ENCODE results near the gene DTX3. TPM values are rescaled to one million over a fixed set of nuclear protein-coding genes. Genes with fewer than 3 reads are reported as not detected.
"Not testable (repeated sequence)": the region's sequence is repeated elsewhere in the genome, so short reads cannot be mapped to it uniquely, and the experiment has no call there.

The DTX3 gene
- total RNA-seq, 1 experiment from 2014 or later = 23.1 TPM

- no peak for TF ChIP-seq CTCF (IDR thresholded peaks at IDR 0.05; ENCODE audit: unreplicated experiment)
- Mint-ChIP-seq H3K36me3 (ENCODE audit: insufficient read depth, unreplicated experiment) (no peaks in the 10 kb centered on the region), H3K4me3 (ENCODE audit: low read depth, unreplicated experiment) (no peak overlapping the region), H3K9me3 (ENCODE audit: low read depth, unreplicated experiment) (no peaks in the 10 kb centered on the region), H3K4me1 (ENCODE audit: low read depth, unreplicated experiment) (no peaks in the 10 kb centered on the region), H3K27ac (ENCODE audit: unreplicated experiment) (no peak overlapping the region), H3K27me3 (ENCODE audit: unreplicated experiment) (peaks cover 43% of the 10 kb centered on the region)
- CTCF ChIA-PET = no interaction called here
- intact Hi-C loops (cut with micrococcal nuclease; ENCODE audit: unreplicated experiment) = no loop called here
- DNase-seq = no peak
- no TSS peak for BruUV-seq (replicated peaks)
Measured at GRCh38 chr12:57640175-57641042, 35.8 kb downstream of the DTX3 start.

- CTCF ChIA-PET = no interaction called here
- intact Hi-C loops (cut with micrococcal nuclease; ENCODE audit: unreplicated experiment) = no loop called here
- no peak for TF ChIP-seq CTCF (IDR thresholded peaks at IDR 0.05; ENCODE audit: unreplicated experiment)
- H3K27me3 Mint-ChIP-seq (ENCODE audit: unreplicated experiment) = peaks cover 43% of the 10 kb centered on the region
- DNase-seq = no peak
- H3K9me3 Mint-ChIP-seq (ENCODE audit: low read depth, unreplicated experiment) = no peaks in the 10 kb centered on the region
- H3K27ac Mint-ChIP-seq (ENCODE audit: unreplicated experiment) = no peak overlapping the region
- no TSS peak for BruUV-seq (replicated peaks)
- no peaks in the 10 kb centered on the region for H3K4me1 Mint-ChIP-seq (ENCODE audit: low read depth, unreplicated experiment)
- no peak overlapping the region for H3K4me3 Mint-ChIP-seq (ENCODE audit: low read depth, unreplicated experiment)
- no peaks in the 10 kb centered on the region for H3K36me3 Mint-ChIP-seq (ENCODE audit: insufficient read depth, unreplicated experiment)
Measured at GRCh38 chr12:57641699-57642442, 37.2 kb downstream of the DTX3 start.

GRCh38 chr12:57645990-57646658 lies 41.5 kb downstream of the DTX3 start:
- DNase-seq; H3K27ac Mint-ChIP-seq (ENCODE audit: unreplicated experiment); H3K4me3 Mint-ChIP-seq (ENCODE audit: low read depth, unreplicated experiment); H3K4me1 Mint-ChIP-seq (ENCODE audit: low read depth, unreplicated experiment); H3K9me3 Mint-ChIP-seq (ENCODE audit: low read depth, unreplicated experiment); BruUV-seq (replicated peaks); CTCF ChIA-PET; intact Hi-C loops (cut with micrococcal nuclease; ENCODE audit: unreplicated experiment); H3K36me3 Mint-ChIP-seq (ENCODE audit: insufficient read depth, unreplicated experiment): not testable (repeated sequence)
- peaks cover 13% of the 10 kb centered on the region for H3K27me3 Mint-ChIP-seq (ENCODE audit: unreplicated experiment)

GRCh38 chr12:57646659-57647049 lies 42.0 kb downstream of the DTX3 start:
- H3K27me3 Mint-ChIP-seq (ENCODE audit: unreplicated experiment); H3K4me1 Mint-ChIP-seq (ENCODE audit: low read depth, unreplicated experiment); H3K4me3 Mint-ChIP-seq (ENCODE audit: low read depth, unreplicated experiment); intact Hi-C loops (cut with micrococcal nuclease; ENCODE audit: unreplicated experiment); H3K36me3 Mint-ChIP-seq (ENCODE audit: insufficient read depth, unreplicated experiment); BruUV-seq (replicated peaks); H3K9me3 Mint-ChIP-seq (ENCODE audit: low read depth, unreplicated experiment); H3K27ac Mint-ChIP-seq (ENCODE audit: unreplicated experiment); CTCF ChIA-PET; DNase-seq: not testable (repeated sequence)

GRCh38 chr12:57654042-57654441 lies 49.4 kb downstream of the DTX3 start:
- H3K4me1 Mint-ChIP-seq (ENCODE audit: low read depth, unreplicated experiment) = no peaks in the 10 kb centered on the region
- H3K27ac Mint-ChIP-seq (ENCODE audit: unreplicated experiment) = no peak overlapping the region
- H3K27me3 Mint-ChIP-seq (ENCODE audit: unreplicated experiment) = peaks cover 16% of the 10 kb centered on the region
- no peaks in the 10 kb centered on the region for H3K9me3 Mint-ChIP-seq (ENCODE audit: low read depth, unreplicated experiment)
- CTCF ChIA-PET = interaction anchor here (1.3 kb wide), 1 partner anchor 72 kb away, joined by 3 read pairs; no protein-coding TSS in a partner anchor
- no peak for DNase-seq
- no peak overlapping the region for H3K4me3 Mint-ChIP-seq (ENCODE audit: low read depth, unreplicated experiment)
- no TSS peak for BruUV-seq (replicated peaks)
- intact Hi-C loops (cut with micrococcal nuclease; ENCODE audit: unreplicated experiment) = no loop called here
- no peak for TF ChIP-seq CTCF (IDR thresholded peaks at IDR 0.05; ENCODE audit: unreplicated experiment)
- H3K36me3 Mint-ChIP-seq (ENCODE audit: insufficient read depth, unreplicated experiment) = no peaks in the 10 kb centered on the region

Data from Calu3 (cell line).